SK-N-SH treated with all-trans-retinoic acid at 6 μM for 48 hours (cell line): ENCODE measurements around the gene NR2F2.

ENCODE experiments used
- ZC3H10 ChIP-seq: fragments of 250-450 bp; sonication (Bioruptor Pico); IDR thresholded peaks from 2 replicates; pipeline ENCODE4 v1.5.1; 2021; ENCODE audit warnings: mild to moderate bottlenecking, moderate library complexity
- ZFP3 ChIP-seq: fragments of 250-450 bp; sonication (Bioruptor Pico); IDR thresholded peaks from 2 replicates; pipeline ENCODE4 v1.5.0; 2020; ENCODE audit warnings: mild to moderate bottlenecking, moderate library complexity
- TF ChIP-seq, protein P1 (sequence below): fragments of 250-450 bp; sonication (Bioruptor Pico); IDR thresholded peaks from 2 replicates; pipeline ENCODE4 v1.8.0; 2021; ENCODE audit warnings: low read depth, mild to moderate bottlenecking, moderate library complexity, borderline replicate concordance

DNA sequence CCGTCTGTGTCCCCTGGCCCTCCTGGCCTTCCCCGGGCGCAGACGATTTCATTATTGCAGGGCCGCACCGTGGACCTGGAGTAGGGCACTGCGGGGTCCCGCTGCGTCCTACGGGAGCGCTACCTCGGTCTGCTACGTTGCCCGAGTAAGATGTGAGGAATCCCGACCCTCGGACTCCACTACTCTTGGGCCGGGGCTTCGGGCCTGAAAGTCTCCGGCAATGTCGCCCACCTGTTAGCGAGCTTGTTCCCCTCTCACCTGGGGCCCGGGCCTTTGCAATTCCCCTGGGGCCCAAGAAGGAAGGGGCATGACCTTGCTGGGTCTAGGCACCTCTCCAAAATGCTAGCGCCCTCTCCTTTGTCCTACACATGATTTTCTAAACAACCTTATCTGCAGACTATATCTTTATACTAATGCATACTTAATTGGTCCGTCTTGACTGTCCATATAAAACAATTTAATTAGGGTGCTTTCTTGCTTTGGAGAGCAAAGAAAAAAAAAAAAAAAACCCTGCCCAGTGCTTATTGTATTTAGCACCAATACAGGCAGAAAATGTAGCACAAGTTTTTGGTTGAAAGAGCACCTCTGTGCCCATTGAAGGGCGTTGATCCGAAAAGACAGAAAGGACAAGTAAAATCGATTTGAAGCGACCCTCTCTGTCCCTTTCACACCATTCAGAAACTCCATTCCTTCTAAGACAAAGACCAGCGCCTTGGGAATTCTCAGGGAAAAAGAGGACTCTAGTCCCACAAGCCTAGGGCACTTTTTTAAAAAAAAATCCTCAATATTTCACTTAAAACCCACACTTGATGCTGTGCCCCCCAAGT lies 7.0 kb upstream of the NR2F2 start:
- TF ChIP-seq ZC3H10 (CRISPR knock-in tag) = no peak
- TF ChIP-seq, protein P1, sequence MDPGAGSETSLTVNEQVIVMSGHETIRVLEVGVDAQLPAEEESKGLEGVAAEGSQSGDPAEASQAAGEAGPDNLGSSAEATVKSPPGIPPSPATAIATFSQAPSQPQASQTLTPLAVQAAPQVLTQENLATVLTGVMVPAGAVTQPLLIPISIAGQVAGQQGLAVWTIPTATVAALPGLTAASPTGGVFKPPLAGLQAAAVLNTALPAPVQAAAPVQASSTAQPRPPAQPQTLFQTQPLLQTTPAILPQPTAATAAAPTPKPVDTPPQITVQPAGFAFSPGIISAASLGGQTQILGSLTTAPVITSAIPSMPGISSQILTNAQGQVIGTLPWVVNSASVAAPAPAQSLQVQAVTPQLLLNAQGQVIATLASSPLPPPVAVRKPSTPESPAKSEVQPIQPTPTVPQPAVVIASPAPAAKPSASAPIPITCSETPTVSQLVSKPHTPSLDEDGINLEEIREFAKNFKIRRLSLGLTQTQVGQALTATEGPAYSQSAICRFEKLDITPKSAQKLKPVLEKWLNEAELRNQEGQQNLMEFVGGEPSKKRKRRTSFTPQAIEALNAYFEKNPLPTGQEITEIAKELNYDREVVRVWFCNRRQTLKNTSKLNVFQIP (CRISPR knock-in tag) = no peak
- no peak for TF ChIP-seq ZFP3 (CRISPR knock-in tag)
